HepG2 (cell line): ENCODE results near the gene VPS4A. TPM values are rescaled to one million over a fixed set of nuclear protein-coding genes. Genes with fewer than 3 reads are reported as not detected.
A peak's percentile ranks its signal among the peaks of the same experiment; 100 is the strongest.

Source experiments
- ATAC-seq: fragments of 200-7000 bp; cut with Tn5 transposase; 3 replicates; pipeline ENCODE4 v1.9.1; 2020; ENCODE audit warnings: mild to moderate bottlenecking, moderate library complexity
- BruUV-seq: library from RNA; stranded (reverse); fragments of 400-500 nt; replicated peaks from 2 replicates; lab custom pipeline; 2021; lab: Mats Ljungman, UMichigan
- CTCF ChIA-PET: fragments of 300-600 bp; formaldehyde crosslinking; extraction: SDS; loops from one replicate; lab custom pipeline; 2021; ENCODE audit warnings: low total read pairs, inconsistent platforms, low intra/inter-chr PET ratio; lab: Yijun Ruan, JAX
- POLR2A ChIA-PET: fragments of 350-600 bp; sonication (Branson Sonifier 250); formaldehyde crosslinking; loops from one replicate; lab custom pipeline; 2020; ENCODE audit warnings: antibody characterized with exemption, inconsistent platforms; lab: Yijun Ruan, JAX
- DNase-seq: peaks from one replicate; pipeline ENCODE4 v3.0.0-alpha.2; 2015; ENCODE audit warnings: low spot score
- FAIRE-seq: peaks from 3 replicates; lab custom pipeline; 2011; peaks lifted over from hg19 to GRCh38; lab: Jason Lieb, UNC
- H2AFZ ChIP-seq: one replicate; pipeline ENCODE4 v1.6.1; 2011; ENCODE audit warnings: low read length, inconsistent platforms
- H3K27ac ChIP-seq: fragments of 300-600 bp; 3 replicates; pipeline ENCODE4 v1.8.0; 2011; ENCODE audit warnings: mixed run types, mild to moderate bottlenecking, mixed read lengths, low read length, inconsistent platforms; ENCODE audit not compliant: insufficient read depth; ENCODE audit errors: extremely low read length
- H3K27me3 ChIP-seq, 2 experiments: fragments of 200-600 bp in 1 of 2; 2 replicates in 1 of 2; 3 replicates in 1 of 2; pipeline versions ENCODE4 v1.6.0 to v1.8.0; 2011; ENCODE audit warnings: low read length in 2 of 2, mild to moderate bottlenecking in 2 of 2, moderate library complexity in 2 of 2, inconsistent platforms in 1 of 2; ENCODE audit not compliant: insufficient read depth in 2 of 2, control insufficient read depth in 1 of 2
- H3K36me3 ChIP-seq, 2 experiments: fragments of 200-600 bp in 1 of 2; replicated peaks in 1 of 2; 2 replicates in 1 of 2; 3 replicates in 1 of 2; pipeline versions ENCODE4 v1.5.1 to v1.8.0; 2011; ENCODE audit warnings: low read length in 2 of 2, inconsistent platforms in 1 of 2; ENCODE audit not compliant: insufficient read depth in 2 of 2, control insufficient read depth in 1 of 2
- H3K4me1 ChIP-seq: 2 replicates; pipeline ENCODE4 v1.5.1; 2012; ENCODE audit warnings: low read length, inconsistent platforms; ENCODE audit not compliant: insufficient read depth
- H3K4me2 ChIP-seq: 2 replicates; pipeline ENCODE4 v1.6.0; 2011; ENCODE audit warnings: low read depth, low read length, inconsistent platforms
- H3K4me3 ChIP-seq, 3 experiments: fragments of 200-600 bp in 1 of 3; sonication (generic), shearing (Covaris generic) in 1 of 3; replicated peaks in 1 of 3; 2 replicates each; pipeline ENCODE4 v1.5.1; 2011 to 2016; ENCODE audit warnings: low read length in 3 of 3, inconsistent platforms in 2 of 3, low read depth in 2 of 3, mild to moderate bottlenecking in 2 of 3, control low read depth in 1 of 3, mixed read lengths in 1 of 3; ENCODE audit not compliant: insufficient read depth in 1 of 3
- H3K79me2 ChIP-seq: one replicate; pipeline ENCODE4 v1.6.1; 2011; ENCODE audit warnings: low read length, inconsistent platforms; ENCODE audit not compliant: insufficient read depth
- H3K9ac ChIP-seq: 2 replicates; pipeline ENCODE4 v1.6.0; 2011; ENCODE audit warnings: mild to moderate bottlenecking, low read depth, low read length, inconsistent platforms; ENCODE audit not compliant: insufficient read depth
- H3K9me3 ChIP-seq: 2 replicates; pipeline ENCODE4 v1.5.1; 2012; ENCODE audit warnings: mild to moderate bottlenecking, low read length
- H4K20me1 ChIP-seq: 2 replicates; pipeline ENCODE4 v1.6.0; 2011; ENCODE audit warnings: inconsistent platforms, mild to moderate bottlenecking, low read length, moderate library complexity; ENCODE audit not compliant: insufficient read depth
- AGO2 ChIP-seq: fragments of 200-400 bp; formaldehyde crosslinking; optimal IDR thresholded peaks from 2 replicates; pipeline ENCODE3; 2017; ENCODE audit warnings: mild to moderate bottlenecking, low read depth, low read length, moderate library complexity
- ARID4A ChIP-seq: sonication (generic); formaldehyde crosslinking; IDR thresholded peaks from 2 replicates; pipeline ENCODE4 v1.5.0; 2020; ENCODE audit warnings: mild to moderate bottlenecking, missing genetic modification reagents, borderline replicate concordance
- ESRRA ChIP-seq: sonication (generic); formaldehyde crosslinking; IDR thresholded peaks from 2 replicates; pipeline ENCODE4 v1.5.1; 2020; ENCODE audit warnings: mild to moderate bottlenecking, low read depth, missing genetic modification reagents
- GLI4 ChIP-seq: sonication (generic); formaldehyde crosslinking; IDR thresholded peaks from 2 replicates; pipeline ENCODE4 v1.5.1; 2020; ENCODE audit warnings: missing genetic modification reagents, mild to moderate bottlenecking, moderate library complexity, borderline replicate concordance
- KDM2A ChIP-seq: sonication (generic); formaldehyde crosslinking; IDR thresholded peaks from 2 replicates; pipeline ENCODE4 v1.4.0; 2020; ENCODE audit warnings: low read depth, missing genetic modification reagents, borderline replicate concordance
- KLF15 ChIP-seq: sonication (generic); formaldehyde crosslinking; IDR thresholded peaks from 2 replicates; pipeline ENCODE4 v1.8.1; 2023; ENCODE audit warnings: borderline replicate concordance, mild to moderate bottlenecking, inconsistent platforms, missing genetic modification reagents, mixed read lengths
- MYNN ChIP-seq: sonication (generic); formaldehyde crosslinking; IDR thresholded peaks from 2 replicates; pipeline ENCODE4 v1.4.0; 2020; ENCODE audit warnings: mild to moderate bottlenecking, low read depth, missing genetic modification reagents
- POLR2G ChIP-seq: fragments of 200-400 bp; formaldehyde crosslinking; IDR thresholded peaks from 2 replicates; pipeline ENCODE4 v1.6.1; 2018; ENCODE audit warnings: mild to moderate bottlenecking, low read depth, low read length, moderate library complexity
- RBFOX2 ChIP-seq: fragments of 200-400 bp; formaldehyde crosslinking; IDR thresholded peaks from 2 replicates; pipeline ENCODE4 v1.6.1; 2017; ENCODE audit warnings: low read depth, mild to moderate bottlenecking, low read length
- RBM22 ChIP-seq: fragments of 200-400 bp; formaldehyde crosslinking; optimal IDR thresholded peaks from 2 replicates; pipeline ENCODE3; 2017; ENCODE audit warnings: mild to moderate bottlenecking, low read length, moderate library complexity
- TCF7L2 ChIP-seq: IDR thresholded peaks from 2 replicates; pipeline ENCODE4 v1.6.1; 2011; ENCODE audit warnings: mild to moderate bottlenecking, low read depth, low read length, moderate library complexity
- ZNF207 ChIP-seq: fragments of 450-650 bp; IDR thresholded peaks from 2 replicates; pipeline ENCODE4 v1.6.1; 2016; ENCODE audit warnings: antibody characterized with exemption, borderline replicate concordance
- WGBS: methylation state at CpG from one replicate; pipeline ENCODE4 v1.1.6; 2017; ENCODE audit warnings: low lambda C conversion rate; 5-methylcytosine and 5-hydroxymethylcytosine counted together
- in situ Hi-C: cut with HindIII; loops from 2 replicates; pipeline ENCODE4 v1.10.0; 2017; ENCODE audit warnings: low pct_unique_long_range_greater_than_20kb; ENCODE audit not compliant: extremely low pct_ligation_motif_present
- intact Hi-C: fragments of 100-400 bp; cut with micrococcal nuclease; formaldehyde crosslinking; loops from one replicate; pipeline ENCODE4 v1.10.0; 2022; ENCODE audit not compliant: unreplicated experiment
- polyA plus RNA-seq, 8 experiments: library from polyadenylated mRNA; depleted of rRNA in 3 of 8; stranded (reverse) in 7 of 8; unstranded in 1 of 8; fragments of >200 nt; fragmentation: Illumina TruSeq in 4 of 8; extraction: Trizol in 4 of 8; gene quantifications; 2 replicates each; pipeline versions ENCODE4 v1.2.1 to v1.2.3, GENCODE V29; 2011 to 2016; ENCODE audit warnings: low read depth in 4 of 8, missing spikeins in 1 of 8, mixed read lengths in 1 of 8; ENCODE audit not compliant: insufficient read depth in 1 of 8
- total RNA-seq, 5 experiments: library from RNA; depleted of rRNA; stranded (reverse); fragments of >200 nt; fragmentation: Illumina TruSeq; extraction: Trizol; gene quantifications; 2 replicates each; pipeline ENCODE4 v1.2.3, GENCODE V29; 2016; ENCODE audit warnings: low read depth in 1 of 5

VPS4A gene
- total and polyA plus RNA-seq, 2 of the 13 experiments (the other 11 are each of a cell fraction or from before 2014, with no cell fraction given): 13.2 to 27.9 TPM

- no peak overlapping the region for H3K27ac ChIP-seq
Measured at GRCh38 chr16:69319826-69320739, 8.9 kb downstream of the VPS4A start.

More at GRCh38 chr16:69319826-69320739, 8.9 kb downstream of the VPS4A start:
- H3K9me3 ChIP-seq: no peaks in the 10 kb centered on the region
- intact Hi-C loops: no loop called here
- H3K9ac ChIP-seq: no peak overlapping the region
- H4K20me1 ChIP-seq: peaks cover 4% of the 10 kb centered on the region; the same call in 1 of the 2 replicates
- no peaks in the 10 kb centered on the region for H3K27me3 ChIP-seq
- peaks cover 16% of the 10 kb centered on the region for H3K4me1 ChIP-seq
- peaks cover 15% of the 10 kb centered on the region for H3K79me2 ChIP-seq
- no peak overlapping the region for H3K4me2 ChIP-seq
- BruUV-seq: no TSS peak
- CTCF ChIA-PET: no interaction called here
- TF ChIP-seq TCF7L2 (no peak), MYNN (CRISPR knock-in tag) (no peak), KLF15 (CRISPR knock-in tag) (no peak), AGO2 (peak; percentile 72), ESRRA (CRISPR knock-in tag) (no peak), ARID4A (CRISPR knock-in tag) (0 out of 2 replicates have a peak, but pooled peaks have one; percentile 21), GLI4 (CRISPR knock-in tag) (no peak), KDM2A (CRISPR knock-in tag) (no peak), RBFOX2 (peak; percentile 63), POLR2G (peak; percentile 2; the same call in 1 of the 2 replicates), ZNF207 (no peak), RBM22 (peak; percentile 26)
- TF ChIP-seq, all 625 proteins: peak for 5
- FAIRE-seq (no peak), DNase-seq (no peak), ATAC-seq (no peak)
- 97% methylated on average over 27 of the region's 30 CpGs for WGBS
- Histone ChIP-seq H3K4me3 (no peak overlapping the region), H3K36me3 (peaks cover 60 to 90% of the 10 kb centered on the region in 2 experiments), H2AFZ (no peak overlapping the region)
- in situ Hi-C loops: no loop called here
- POLR2A ChIA-PET: no interaction called here
